ENCODE data around the gene SOX5.

The SOX5 gene

GRCh38 chr12:23674064-23674463, 275.4 kb downstream of the SOX5 start:
- Histone ChIP-seq H3K36me3 (ENCODE audit: insufficient read depth, low read length) (no peaks in the 10 kb centered on the region), H3K4me3 (ENCODE audit: low read length) (no peak overlapping the region), H3K27me3 (ENCODE audit: insufficient read depth, low read length) (no peaks in the 10 kb centered on the region), H3K9me3 (ENCODE audit: low read length) (no peaks in the 10 kb centered on the region), H3K4me1 (ENCODE audit: insufficient read depth, low read length) (peaks cover 7% of the 10 kb centered on the region), H2AFZ (ENCODE audit: low read depth, low read length) (no peak overlapping the region)

- Histone ChIP-seq H3K9me3 (ENCODE audit: low read length) (no peaks in the 10 kb centered on the region), H3K27me3 (ENCODE audit: insufficient read depth, low read length) (no peaks in the 10 kb centered on the region), H3K4me3 (ENCODE audit: low read length) (no peak overlapping the region), H2AFZ (ENCODE audit: low read depth, low read length) (no peak overlapping the region), H3K4me1 (ENCODE audit: insufficient read depth, low read length) (peaks cover 7% of the 10 kb centered on the region), H3K36me3 (ENCODE audit: insufficient read depth, low read length) (no peaks in the 10 kb centered on the region)
Observed at GRCh38 chr12:23671881-23672280, 277.6 kb downstream of the SOX5 start.

- no peaks in the 10 kb centered on the region for H3K36me3 ChIP-seq (ENCODE audit: insufficient read depth, low read length)
- H3K4me3 ChIP-seq (ENCODE audit: low read length), result no peak overlapping the region
- no peaks in the 10 kb centered on the region for H3K9me3 ChIP-seq (ENCODE audit: low read length)
- no peak overlapping the region for H2AFZ ChIP-seq (ENCODE audit: low read depth, low read length)
- peaks cover 5% of the 10 kb centered on the region for H3K4me1 ChIP-seq (ENCODE audit: insufficient read depth, low read length)
- no peaks in the 10 kb centered on the region for H3K27me3 ChIP-seq (ENCODE audit: insufficient read depth, low read length)
Observed at GRCh38 chr12:23670684-23671083, 278.8 kb downstream of the SOX5 start.

GRCh38 chr12:23669691-23670090, 279.8 kb downstream of the SOX5 start:
- Histone ChIP-seq H3K4me3 (ENCODE audit: low read length) (no peak overlapping the region), H3K4me1 (ENCODE audit: insufficient read depth, low read length) (no peaks in the 10 kb centered on the region), H3K27me3 (ENCODE audit: insufficient read depth, low read length) (no peaks in the 10 kb centered on the region), H2AFZ (ENCODE audit: low read depth, low read length) (no peak overlapping the region), H3K9me3 (ENCODE audit: low read length) (no peaks in the 10 kb centered on the region), H3K36me3 (ENCODE audit: insufficient read depth, low read length) (no peaks in the 10 kb centered on the region)

GRCh38 chr12:23666866-23667265, 282.6 kb downstream of the SOX5 start:
- H3K36me3 ChIP-seq (ENCODE audit: insufficient read depth, low read length), result no peaks in the 10 kb centered on the region
- no peaks in the 10 kb centered on the region for H3K9me3 ChIP-seq (ENCODE audit: low read length)
- no peak overlapping the region for H2AFZ ChIP-seq (ENCODE audit: low read depth, low read length)
- H3K4me1 ChIP-seq (ENCODE audit: insufficient read depth, low read length), result no peaks in the 10 kb centered on the region
- H3K4me3 ChIP-seq (ENCODE audit: low read length), result no peak overlapping the region
- no peaks in the 10 kb centered on the region for H3K27me3 ChIP-seq (ENCODE audit: insufficient read depth, low read length)

- H3K9me3 ChIP-seq (ENCODE audit: low read length), result no peaks in the 10 kb centered on the region
- H3K4me3 ChIP-seq (ENCODE audit: low read length), result no peak overlapping the region
- H3K4me1 ChIP-seq (ENCODE audit: insufficient read depth, low read length), result no peaks in the 10 kb centered on the region
- no peaks in the 10 kb centered on the region for H3K27me3 ChIP-seq (ENCODE audit: insufficient read depth, low read length)
- H3K36me3 ChIP-seq (ENCODE audit: insufficient read depth, low read length), result no peaks in the 10 kb centered on the region
- no peak overlapping the region for H2AFZ ChIP-seq (ENCODE audit: low read depth, low read length)
Observed at GRCh38 chr12:23662966-23663365, 286.5 kb downstream of the SOX5 start.

GRCh38 chr12:23659131-23659530, 290.3 kb downstream of the SOX5 start:
- Histone ChIP-seq H3K4me1 (ENCODE audit: insufficient read depth, low read length) (no peaks in the 10 kb centered on the region), H3K27me3 (ENCODE audit: insufficient read depth, low read length) (no peaks in the 10 kb centered on the region), H3K9me3 (ENCODE audit: low read length) (no peaks in the 10 kb centered on the region), H2AFZ (ENCODE audit: low read depth, low read length) (no peak overlapping the region), H3K36me3 (ENCODE audit: insufficient read depth, low read length) (no peaks in the 10 kb centered on the region), H3K4me3 (ENCODE audit: low read length) (no peak overlapping the region)

- Histone ChIP-seq H3K36me3 (ENCODE audit: insufficient read depth, low read length) (no peaks in the 10 kb centered on the region), H3K9me3 (ENCODE audit: low read length) (no peaks in the 10 kb centered on the region), H3K4me3 (ENCODE audit: low read length) (no peak overlapping the region), H3K27me3 (ENCODE audit: insufficient read depth, low read length) (no peaks in the 10 kb centered on the region), H3K4me1 (ENCODE audit: insufficient read depth, low read length) (no peaks in the 10 kb centered on the region), H2AFZ (ENCODE audit: low read depth, low read length) (no peak overlapping the region)
Observed at GRCh38 chr12:23657598-23657997, 291.9 kb downstream of the SOX5 start.

- Histone ChIP-seq H2AFZ (ENCODE audit: low read depth, low read length) (no peak overlapping the region), H3K4me3 (ENCODE audit: low read length) (no peak overlapping the region), H3K9me3 (ENCODE audit: low read length) (no peaks in the 10 kb centered on the region), H3K36me3 (ENCODE audit: insufficient read depth, low read length) (no peaks in the 10 kb centered on the region), H3K27me3 (ENCODE audit: insufficient read depth, low read length) (no peaks in the 10 kb centered on the region), H3K4me1 (ENCODE audit: insufficient read depth, low read length) (no peaks in the 10 kb centered on the region)
Observed at GRCh38 chr12:23655884-23656283, 293.6 kb downstream of the SOX5 start.

GRCh38 chr12:23655112-23655511, 294.4 kb downstream of the SOX5 start:
- no peak overlapping the region for H3K4me3 ChIP-seq (ENCODE audit: low read length)
- H3K4me1 ChIP-seq (ENCODE audit: insufficient read depth, low read length), result no peaks in the 10 kb centered on the region
- no peak overlapping the region for H2AFZ ChIP-seq (ENCODE audit: low read depth, low read length)
- no peaks in the 10 kb centered on the region for H3K27me3 ChIP-seq (ENCODE audit: insufficient read depth, low read length)
- H3K36me3 ChIP-seq (ENCODE audit: insufficient read depth, low read length), result no peaks in the 10 kb centered on the region
- no peaks in the 10 kb centered on the region for H3K9me3 ChIP-seq (ENCODE audit: low read length)

GRCh38 chr12:23648546-23648945, 300.9 kb downstream of the SOX5 start:
- no peaks in the 10 kb centered on the region for H3K4me1 ChIP-seq (ENCODE audit: insufficient read depth, low read length)
- peaks cover 3% of the 10 kb centered on the region for H3K36me3 ChIP-seq (ENCODE audit: insufficient read depth, low read length)
- H3K27me3 ChIP-seq (ENCODE audit: insufficient read depth, low read length), result no peaks in the 10 kb centered on the region
- H2AFZ ChIP-seq (ENCODE audit: low read depth, low read length), result no peak overlapping the region
- no peak overlapping the region for H3K4me3 ChIP-seq (ENCODE audit: low read length)
- peaks cover 7% of the 10 kb centered on the region for H3K9me3 ChIP-seq (ENCODE audit: low read length)

- Histone ChIP-seq H3K4me1 (ENCODE audit: insufficient read depth, low read length) (peaks cover 27% of the 10 kb centered on the region), H3K9me3 (ENCODE audit: low read length) (no peaks in the 10 kb centered on the region), H3K27me3 (ENCODE audit: insufficient read depth, low read length) (no peaks in the 10 kb centered on the region), H3K4me3 (ENCODE audit: low read length) (no peak overlapping the region), H3K36me3 (ENCODE audit: insufficient read depth, low read length) (peaks cover 2% of the 10 kb centered on the region), H2AFZ (ENCODE audit: low read depth, low read length) (no peak overlapping the region)
Observed at GRCh38 chr12:23640754-23641153, 308.7 kb downstream of the SOX5 start.

GRCh38 chr12:23634344-23634743, 315.1 kb downstream of the SOX5 start:
- peaks cover 2% of the 10 kb centered on the region for H3K36me3 ChIP-seq (ENCODE audit: insufficient read depth, low read length)
- no peak overlapping the region for H3K4me3 ChIP-seq (ENCODE audit: low read length)
- peaks cover 26% of the 10 kb centered on the region for H3K4me1 ChIP-seq (ENCODE audit: insufficient read depth, low read length)
- no peak overlapping the region for H2AFZ ChIP-seq (ENCODE audit: low read depth, low read length)
- H3K9me3 ChIP-seq (ENCODE audit: low read length), result no peaks in the 10 kb centered on the region
- H3K27me3 ChIP-seq (ENCODE audit: insufficient read depth, low read length), result no peaks in the 10 kb centered on the region

GRCh38 chr12:23631786-23632377, 317.6 kb downstream of the SOX5 start:
- peaks cover 34% of the 10 kb centered on the region for H3K4me1 ChIP-seq (ENCODE audit: insufficient read depth, low read length)
- no peaks in the 10 kb centered on the region for H3K9me3 ChIP-seq (ENCODE audit: low read length)
- no peak overlapping the region for H3K4me3 ChIP-seq (ENCODE audit: low read length)
- no peaks in the 10 kb centered on the region for H3K36me3 ChIP-seq (ENCODE audit: insufficient read depth, low read length)
- H2AFZ ChIP-seq (ENCODE audit: low read depth, low read length), result no peak overlapping the region
- no peaks in the 10 kb centered on the region for H3K27me3 ChIP-seq (ENCODE audit: insufficient read depth, low read length)
